ENCODE results near the gene EDEM3.
"Not testable (repeated sequence)": the region's sequence is repeated elsewhere in the genome, so short reads cannot be mapped to it uniquely, and the experiment has no call there.

The EDEM3 gene, protein sequence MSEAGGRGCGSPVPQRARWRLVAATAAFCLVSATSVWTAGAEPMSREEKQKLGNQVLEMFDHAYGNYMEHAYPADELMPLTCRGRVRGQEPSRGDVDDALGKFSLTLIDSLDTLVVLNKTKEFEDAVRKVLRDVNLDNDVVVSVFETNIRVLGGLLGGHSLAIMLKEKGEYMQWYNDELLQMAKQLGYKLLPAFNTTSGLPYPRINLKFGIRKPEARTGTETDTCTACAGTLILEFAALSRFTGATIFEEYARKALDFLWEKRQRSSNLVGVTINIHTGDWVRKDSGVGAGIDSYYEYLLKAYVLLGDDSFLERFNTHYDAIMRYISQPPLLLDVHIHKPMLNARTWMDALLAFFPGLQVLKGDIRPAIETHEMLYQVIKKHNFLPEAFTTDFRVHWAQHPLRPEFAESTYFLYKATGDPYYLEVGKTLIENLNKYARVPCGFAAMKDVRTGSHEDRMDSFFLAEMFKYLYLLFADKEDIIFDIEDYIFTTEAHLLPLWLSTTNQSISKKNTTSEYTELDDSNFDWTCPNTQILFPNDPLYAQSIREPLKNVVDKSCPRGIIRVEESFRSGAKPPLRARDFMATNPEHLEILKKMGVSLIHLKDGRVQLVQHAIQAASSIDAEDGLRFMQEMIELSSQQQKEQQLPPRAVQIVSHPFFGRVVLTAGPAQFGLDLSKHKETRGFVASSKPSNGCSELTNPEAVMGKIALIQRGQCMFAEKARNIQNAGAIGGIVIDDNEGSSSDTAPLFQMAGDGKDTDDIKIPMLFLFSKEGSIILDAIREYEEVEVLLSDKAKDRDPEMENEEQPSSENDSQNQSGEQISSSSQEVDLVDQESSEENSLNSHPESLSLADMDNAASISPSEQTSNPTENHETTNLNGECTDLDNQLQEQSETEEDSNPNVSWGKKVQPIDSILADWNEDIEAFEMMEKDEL

DNA sequence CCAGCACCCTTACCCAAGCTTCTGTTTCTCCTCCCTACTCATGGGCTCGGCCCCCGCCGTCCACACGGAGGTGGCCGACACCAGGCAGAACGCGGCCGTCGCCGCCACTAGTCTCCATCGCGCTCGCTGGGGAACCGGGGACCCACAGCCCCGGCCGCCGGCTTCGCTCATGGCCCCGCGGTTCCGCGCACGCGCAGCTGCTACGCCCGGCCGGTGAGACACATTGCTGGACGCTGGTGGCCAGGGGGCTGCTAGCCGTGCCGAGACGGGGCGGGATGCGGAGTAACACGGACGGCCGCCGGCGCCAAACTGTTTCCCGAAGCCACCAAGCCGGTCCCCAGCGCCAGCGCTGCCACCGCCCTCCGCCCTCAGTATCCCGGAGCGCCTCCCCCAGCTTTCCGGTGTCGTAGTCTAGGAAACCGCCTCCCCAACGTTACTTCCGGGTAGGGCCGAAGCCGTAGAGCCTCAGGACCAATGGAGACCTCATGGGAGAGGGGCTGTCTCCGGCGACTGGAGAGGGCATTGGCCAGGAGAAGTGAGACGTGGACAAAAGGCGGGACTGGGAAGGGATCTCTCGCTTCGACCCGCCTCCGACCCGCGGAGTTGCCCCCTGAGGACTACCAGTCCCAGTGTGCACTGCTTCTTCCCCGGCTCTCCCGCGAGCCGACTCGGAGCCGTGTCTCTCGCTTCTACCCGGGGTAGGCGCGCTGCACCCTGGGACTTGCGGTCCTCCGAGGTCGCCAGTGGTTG is at the start of gene EDEM3:
Gene EDEM3, minus strand, starts transcription at position 383 of the 750 bp plus-strand sequence. Its CDS starts 212 bp downstream, at position 171.
- DNase-seq: peak; percentile 99

DNA sequence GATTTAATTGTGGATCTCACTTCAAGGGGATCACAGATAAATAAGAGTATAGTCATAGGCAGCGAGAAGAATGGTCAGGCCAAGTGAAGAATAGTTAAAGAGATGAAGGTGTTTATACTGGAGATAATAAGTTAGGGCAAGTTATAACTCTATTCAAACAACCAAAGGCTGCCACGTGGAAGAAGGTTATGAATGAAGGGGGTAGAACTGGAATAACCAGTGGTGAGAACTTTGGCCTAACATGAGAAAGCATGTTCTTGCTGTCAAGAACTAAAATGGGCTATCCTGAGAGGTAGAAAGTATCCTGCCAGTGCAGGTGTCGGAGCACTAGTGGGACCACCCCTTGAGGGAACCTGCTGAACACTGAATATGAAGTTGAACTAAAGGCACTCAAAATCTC is 49.6 kb upstream of the EDEM3 start:
- DNase-seq: no peak

DNA sequence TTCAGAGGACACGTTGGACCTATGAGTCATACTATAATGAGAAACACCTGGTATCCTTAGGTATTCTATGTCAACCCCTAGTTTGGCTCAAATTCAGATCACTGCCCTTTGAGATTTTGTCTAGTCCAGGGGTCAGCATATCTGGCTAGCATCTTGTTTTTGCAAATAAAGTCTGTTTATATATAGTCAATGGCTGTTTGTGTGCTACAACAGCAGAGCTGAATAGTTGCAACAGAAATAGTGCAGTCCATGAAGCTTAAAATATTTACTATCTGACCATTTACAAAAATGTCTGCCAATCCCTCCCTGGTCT is 48.5 kb upstream of the EDEM3 start:
- DNase-seq: no peak

DNA sequence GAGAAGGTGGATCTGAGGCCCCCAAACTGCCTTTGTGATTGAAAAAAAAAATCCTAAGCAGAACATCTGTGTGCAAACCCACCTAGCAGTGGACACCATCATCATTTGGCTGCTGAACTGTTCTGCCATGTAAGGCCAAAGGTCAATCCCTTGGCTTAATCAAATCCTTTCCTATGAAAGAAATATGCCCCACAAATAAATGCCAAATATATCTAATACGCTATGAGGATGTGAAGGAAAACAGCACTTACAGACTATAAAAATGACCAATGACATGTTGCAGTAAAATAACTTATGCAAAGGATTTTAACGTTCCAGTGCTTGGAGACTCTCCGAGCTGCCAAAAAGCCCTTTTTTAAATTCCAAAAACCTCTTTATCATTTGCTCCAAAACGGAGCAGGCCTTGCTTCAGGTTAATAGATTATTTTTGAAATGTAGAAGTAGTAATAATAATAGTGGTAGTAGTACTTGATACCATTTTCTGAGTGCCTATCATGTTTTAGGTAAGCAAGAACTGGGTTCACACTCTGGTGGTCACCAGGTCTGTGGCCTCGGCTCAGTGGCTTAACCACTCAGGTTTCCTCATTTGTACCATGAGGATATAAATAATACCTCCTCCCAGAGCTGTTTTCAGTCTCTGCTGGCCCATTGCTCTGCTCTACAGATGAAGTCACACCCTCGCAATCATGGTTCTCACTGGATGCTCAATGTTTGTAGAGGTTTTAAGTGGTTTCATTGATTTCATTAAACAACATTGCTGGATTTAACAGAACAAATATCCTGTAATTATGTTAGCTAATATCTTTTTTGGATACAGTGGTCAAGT is 47.9 kb upstream of the EDEM3 start:
- no peak for DNase-seq

DNA sequence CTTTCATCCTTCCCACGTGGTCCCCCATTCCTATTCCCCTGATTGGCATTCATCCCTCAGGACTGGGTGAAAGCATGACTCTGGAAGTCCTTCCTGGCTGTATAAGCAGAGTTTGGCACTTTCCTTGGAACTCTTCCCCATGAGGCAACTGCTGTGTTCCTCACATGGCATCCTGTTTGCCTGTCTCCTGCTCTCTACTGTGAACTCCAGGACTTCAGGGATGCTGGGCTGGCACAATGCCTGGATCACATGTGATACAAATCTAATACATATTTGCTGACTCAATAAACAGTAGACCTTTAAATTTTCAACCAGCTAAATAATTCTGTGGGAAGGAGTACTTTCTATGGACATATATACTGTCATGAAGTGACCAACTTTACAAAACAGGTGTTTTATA is 46.8 kb upstream of the EDEM3 start:
- DNase-seq: no peak

DNA sequence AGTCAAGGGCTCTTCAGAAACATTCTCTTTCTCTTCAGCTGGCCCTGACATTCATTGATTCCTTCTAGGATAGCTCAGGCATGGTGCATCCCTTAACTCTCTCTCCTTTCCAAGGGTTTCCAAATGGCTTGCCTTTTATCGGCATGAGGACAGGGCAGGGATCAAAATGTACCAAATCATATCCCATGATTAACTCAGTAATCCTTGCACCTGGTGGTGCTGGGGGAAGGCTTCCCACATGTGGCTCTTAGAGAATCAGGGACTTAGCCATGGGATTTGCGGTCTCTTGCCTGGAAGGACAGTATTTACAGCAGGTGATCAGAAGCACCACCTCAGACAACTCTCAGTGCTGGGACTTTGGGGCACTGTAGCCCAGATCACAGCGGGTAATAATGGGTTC is 46.2 kb upstream of the EDEM3 start:
- DNase-seq: no peak

DNA sequence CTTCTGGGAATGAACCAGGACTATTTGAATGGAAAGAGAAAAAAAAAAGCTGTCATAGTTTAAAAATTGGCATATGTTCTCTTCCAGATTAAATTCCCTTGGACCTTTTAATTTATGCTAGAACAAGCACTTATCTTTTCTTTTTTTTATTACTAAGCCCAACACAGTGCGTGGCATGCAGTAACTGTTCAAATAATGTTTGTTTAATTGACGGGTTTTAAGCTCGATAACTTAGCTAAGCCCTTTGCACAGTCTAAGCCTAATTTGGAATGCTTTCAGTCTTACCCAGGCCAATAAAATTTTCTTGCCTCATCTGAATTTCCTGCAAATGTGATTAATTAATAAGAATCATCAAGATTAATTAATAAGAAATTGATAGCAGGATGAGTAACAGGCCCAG is 39.3 kb upstream of the EDEM3 start:
- DNase-seq: no peak

DNA sequence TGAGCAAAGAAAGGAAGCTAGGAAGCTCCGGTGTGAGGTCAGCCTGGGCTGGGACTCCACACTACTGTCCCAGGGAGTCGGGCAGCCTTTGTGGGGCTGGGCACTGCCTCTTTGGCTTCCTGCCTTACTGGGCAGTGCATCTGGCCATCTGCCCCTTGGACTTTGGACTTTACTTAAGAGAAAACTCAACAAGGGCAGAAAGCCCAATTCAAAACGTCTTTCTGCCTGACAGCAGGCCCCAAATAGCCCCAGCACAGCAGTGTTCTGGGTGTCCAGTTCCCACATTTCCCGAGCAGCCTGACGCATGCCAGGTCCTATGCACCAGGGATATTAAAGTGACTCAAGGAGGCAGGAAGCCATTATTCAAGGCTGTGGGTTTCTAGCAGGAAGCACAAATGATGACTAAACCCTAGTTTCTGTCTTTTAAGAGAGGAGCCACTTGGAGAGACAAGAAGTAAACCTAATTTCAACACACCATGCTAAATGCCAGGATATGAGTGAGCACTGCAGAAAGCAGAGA is 37.9 kb upstream of the EDEM3 start:
- DNase-seq: no peak

DNA sequence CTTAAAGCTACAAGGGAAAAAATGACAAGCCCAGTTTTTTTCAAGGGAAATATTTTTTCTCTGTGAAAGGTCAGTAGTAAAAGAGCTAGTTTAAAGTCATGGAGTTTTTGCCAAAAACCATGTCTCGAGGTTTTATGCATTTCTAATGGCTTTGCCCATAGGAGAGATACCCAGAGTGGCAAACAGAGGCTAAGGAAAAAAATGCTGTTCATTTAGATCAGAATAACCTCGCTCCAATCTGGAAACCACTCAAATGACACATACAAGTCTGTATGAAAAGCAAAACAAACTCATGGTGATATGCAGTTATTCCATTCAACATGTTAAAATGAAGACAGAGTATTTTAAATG is 36.9 kb upstream of the EDEM3 start:
- no peak for DNase-seq

DNA sequence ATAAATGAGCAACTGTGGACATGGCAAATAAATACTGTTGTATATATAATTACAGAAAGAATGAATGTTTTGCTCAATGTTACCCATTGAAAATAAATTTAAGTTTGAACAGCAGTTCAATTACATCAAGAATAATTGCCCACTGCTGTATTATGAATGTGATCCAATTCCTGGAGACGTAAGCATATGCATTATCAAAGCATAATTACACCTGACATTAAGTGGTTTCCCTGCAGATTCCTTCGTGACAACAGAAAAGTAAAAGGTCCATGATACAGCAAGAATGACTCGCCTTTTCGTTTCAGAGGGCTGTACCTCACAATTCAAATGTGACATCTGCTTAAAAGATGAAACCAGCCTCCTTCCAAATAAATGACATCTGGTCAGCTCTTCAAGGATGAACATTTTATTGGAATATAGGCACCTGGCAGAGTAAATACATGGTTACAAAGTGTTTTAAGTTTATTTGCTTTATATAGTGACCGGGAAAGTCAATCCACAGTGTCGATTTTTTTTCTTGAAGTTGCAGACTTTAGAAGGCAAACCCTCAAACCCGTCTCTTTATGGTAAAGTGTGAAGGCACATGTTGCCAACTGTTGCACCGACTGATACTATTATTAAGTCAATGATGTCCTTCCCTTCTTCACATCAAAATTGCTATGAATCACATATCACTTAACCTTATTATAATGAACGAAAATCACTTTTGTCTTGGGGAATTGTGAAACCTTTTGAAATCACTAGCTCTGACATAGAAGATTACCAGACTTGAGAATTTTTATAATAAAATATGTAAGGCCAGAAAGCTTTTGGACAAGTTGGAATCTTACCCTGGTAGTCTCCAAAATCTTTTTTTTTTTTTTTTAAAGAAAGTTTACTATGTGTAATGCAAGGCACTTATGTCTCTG is 36.2 kb upstream of the EDEM3 start:
- DNase-seq: no peak

DNA sequence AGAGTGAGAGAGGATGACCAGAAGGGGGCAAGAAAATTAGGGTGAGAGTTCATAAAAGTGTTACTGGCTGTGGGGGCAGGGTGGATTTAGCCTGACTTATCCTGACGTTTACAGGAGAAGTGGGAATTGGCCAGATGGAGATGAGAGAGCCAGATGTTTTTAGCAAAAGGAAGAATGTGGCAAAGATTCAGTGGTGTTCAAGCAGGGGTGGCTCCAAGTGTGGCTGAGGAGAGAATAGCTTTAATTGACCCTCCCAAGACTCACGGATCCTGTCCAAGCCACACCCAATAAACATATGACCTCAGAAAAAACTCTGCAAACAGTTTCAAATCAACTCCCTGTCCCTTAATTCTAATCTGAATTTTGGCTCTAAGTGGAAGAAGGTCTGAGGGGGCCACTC is 35.2 kb upstream of the EDEM3 start:
- DNase-seq: no peak

DNA sequence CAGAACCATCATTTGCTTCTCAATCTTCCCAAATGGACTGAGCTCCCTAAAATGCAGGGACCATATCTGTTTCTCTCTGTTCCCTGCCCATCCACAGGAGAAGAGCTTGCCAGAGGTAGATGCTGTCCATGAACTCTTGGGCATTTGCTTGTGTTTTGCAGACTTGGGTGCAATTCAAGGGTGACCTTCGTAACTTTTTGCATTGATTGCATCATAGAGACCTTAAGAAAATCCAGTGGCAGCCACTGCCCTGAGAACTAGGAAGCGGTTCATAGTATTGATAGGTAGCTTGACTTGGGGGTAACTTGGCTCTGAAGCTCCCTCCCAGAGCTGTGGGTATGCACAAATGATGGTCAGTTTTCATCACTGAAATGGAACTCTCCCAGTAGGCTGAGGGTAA is 34.3 kb upstream of the EDEM3 start:
- DNase-seq: no peak

DNA sequence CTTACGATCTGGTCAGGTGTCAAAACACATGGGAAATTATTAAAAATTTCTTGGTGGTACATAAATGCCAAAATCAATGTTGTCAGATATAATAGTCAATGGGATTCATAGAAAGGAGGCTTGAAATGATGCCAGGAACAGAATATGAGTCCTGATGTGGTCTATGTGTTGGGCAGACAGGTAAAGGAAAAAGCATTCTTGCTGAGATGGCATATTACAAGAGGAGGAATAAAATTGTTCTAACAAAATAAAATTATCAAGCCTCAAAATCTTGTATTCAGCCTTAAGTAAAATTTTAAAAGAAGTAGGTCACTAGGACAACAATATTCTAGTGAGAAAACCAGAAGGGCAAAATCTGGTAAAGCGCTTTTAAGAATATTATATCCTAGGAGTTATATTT is 30.9 kb upstream of the EDEM3 start:
- DNase-seq: no peak

DNA sequence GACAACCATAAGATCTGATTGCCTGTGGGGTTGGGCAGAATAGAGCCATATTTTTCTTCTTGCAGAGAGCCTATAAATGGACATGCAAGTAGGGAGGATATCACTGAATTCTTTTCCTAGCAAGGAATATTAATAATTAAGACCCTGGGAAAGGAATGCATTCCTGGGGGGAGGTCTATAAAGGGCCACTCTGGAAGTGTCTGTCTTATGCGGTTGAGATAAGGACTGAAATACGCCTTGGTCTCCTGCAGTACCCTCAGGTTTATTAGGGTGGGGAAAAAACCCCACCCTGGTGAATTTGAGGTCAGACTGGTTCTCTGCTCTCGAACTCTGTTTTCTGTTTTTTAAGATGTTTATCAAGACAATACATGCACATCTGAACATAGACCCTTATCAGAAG is 29.1 kb upstream of the EDEM3 start:
- not testable (repeated sequence) for DNase-seq

DNA sequence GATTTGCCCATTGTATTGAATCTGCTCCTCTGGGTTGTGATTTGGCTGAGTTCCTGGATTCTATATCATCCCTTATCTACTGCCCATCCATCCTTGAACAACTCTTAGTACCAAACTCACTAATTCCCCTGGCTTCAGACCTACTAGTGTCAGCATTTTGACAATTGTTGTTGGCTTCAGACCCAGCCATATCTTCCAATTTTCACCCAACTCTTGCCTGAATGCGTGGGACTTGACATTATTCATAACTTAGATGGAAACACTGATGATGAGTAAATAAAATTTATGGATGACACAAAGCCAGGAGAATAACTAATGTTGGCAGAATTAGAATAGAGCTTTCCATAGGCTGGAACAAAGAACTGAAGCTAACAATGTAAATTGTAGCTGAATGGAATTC is 27.3 kb upstream of the EDEM3 start:
- no peak for DNase-seq

DNA sequence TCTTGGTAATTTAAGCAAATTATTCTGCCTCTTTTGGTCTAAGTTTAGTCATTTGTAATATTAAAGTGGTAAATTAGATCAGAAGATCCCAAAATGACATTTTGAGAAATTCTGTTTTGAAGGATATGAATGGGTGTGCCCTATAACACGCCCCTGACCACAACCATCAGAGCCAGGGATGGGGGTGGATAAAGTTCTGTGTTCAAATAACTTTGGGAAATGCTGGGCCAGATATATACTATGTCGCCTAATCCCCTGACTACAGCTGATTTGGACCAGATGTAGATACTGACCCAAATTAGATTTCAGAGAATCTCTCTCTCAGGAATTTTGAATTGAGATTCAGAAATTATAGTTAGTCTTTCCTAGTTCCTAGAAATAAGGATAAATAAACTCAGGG is 21.2 kb upstream of the EDEM3 start:
- DNase-seq: no peak

DNA sequence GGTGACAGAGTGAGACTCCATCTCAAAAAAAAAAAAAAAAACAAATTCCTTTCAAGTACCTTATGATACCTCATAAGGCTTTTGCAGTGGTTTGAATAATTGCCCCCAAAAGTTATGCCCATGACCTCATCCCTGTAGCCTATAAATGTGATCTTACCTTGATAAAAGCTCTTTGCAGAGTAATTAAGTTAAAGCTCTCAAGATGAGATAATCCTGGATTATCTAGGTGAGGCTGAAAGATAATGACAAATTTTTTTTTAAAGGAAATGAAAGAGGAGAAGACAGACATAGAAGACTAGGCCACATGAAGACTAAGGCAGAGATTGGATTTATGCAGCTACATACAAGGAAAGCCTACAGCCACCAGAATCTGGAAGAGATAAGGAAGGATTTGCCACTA is 20.7 kb upstream of the EDEM3 start:
- DNase-seq: no peak

DNA sequence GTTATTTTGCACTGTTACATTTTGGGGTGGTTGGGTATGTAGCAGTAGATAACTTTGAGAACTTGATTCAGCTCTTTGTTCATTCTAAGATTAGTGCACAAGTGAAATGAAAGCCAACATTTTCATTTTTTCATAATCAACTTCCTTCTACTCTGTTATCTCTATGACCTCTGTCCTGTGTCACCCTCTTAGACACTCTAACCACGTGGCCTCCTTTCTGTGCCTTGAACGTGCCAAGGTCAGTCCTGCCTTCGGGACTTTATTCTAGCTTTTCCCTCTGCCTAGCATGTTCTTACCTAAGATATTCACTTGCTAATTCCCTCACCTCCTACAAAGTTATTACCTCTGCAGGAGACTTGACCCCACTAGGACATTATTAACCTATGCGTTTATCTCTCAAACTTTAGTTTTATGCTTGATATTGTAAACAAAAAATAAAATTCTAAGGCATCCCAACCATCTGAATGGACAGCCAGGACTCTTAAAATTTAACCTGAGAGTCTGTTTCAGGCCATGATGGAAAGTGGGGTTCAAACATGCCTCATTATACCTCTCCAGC is 19.2 kb upstream of the EDEM3 start:
- DNase-seq: no peak

DNA sequence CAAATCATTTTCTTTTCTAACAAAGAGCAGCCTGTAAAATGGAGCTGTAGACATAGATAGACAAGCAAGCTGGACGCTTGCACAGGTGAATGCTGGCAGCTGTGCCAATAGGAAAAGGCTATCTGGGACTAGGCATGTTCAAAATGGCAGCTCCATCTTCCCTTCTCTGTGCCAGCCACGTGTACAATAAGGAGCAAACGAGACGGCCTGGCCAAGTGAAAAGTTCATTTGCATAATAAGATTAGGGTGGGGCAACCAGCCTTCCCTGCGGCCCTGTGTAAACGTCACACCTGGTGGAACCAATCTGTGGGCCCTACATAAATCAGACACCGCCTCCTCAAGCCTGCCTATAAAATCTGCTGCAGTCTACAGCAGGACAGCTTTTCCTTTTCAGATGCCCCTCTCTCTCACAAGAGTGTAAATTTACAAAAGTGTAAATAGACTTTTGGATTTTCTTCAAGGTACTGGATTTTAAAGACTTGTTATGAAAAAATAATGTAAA is 16.6 kb upstream of the EDEM3 start:
- no peak for DNase-seq

DNA sequence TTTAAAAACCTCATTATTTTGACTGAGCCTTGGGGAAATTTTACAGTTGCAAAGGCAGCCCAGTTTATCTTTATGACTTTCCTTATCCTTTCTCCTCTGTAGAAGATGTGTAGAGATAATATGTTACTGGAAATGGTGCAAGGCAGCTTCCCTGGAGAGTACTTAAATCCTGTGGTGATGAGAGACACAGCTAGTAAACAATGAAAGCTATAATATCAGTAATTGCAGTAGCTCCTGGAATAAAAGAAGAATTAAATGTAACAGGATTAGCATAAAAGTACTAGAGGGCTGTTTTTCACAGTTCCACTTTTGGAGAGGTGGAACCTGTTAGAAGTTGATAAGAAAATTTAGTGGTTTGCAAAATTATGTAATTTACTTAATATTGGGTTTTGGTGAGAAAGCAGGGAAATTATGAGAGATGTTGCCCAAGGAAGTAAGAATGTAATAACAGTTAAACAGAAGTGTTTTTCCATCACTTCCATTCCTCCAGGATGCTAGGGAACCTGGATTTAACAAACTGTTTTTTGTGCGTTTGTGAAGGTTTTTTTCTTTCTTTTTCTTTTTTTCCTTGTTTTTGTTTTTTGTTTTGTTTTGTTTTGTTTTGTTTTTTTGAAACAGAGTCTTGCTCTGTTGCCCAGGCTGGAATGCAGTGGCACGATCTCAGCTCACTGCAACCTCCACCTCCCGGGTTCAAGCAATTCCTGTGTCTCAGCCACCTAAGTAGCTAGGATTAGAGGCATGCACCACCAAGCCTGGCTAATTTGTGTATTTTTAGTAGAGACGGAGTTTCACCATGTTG is 15.7 kb upstream of the EDEM3 start:
- DNase-seq: no peak
